ENCODE results near the gene DISC1. TPM values are rescaled to one million over a fixed set of nuclear protein-coding genes. Genes with fewer than 3 reads are reported as not detected.
"Not testable (repeated sequence)": the region's sequence is repeated elsewhere in the genome, so short reads cannot be mapped to it uniquely, and the experiment has no call there.

DISC1 gene
- total and polyA plus RNA-seq, 2 of the 13 experiments (the other 11 are each of a cell fraction or from before 2014, with no cell fraction given) = 4.2 to 4.6 TPM

DNA sequence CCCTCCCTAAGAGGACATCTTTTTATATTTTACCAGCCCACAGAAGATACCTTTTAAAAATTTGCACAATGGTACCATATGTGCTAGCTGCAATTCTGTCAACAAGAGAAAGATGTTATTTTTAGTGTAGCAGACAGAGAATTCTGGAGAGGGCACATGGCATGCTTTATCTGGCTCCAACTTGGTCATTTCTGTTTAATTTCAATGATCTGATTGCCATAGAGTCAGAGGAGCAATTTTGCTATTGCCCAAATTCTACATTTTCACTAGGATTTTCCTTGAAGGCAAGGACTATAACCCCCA, 17.3 kb downstream of the DISC1 start (continued):
- TF ChIP-seq, protein P1, sequence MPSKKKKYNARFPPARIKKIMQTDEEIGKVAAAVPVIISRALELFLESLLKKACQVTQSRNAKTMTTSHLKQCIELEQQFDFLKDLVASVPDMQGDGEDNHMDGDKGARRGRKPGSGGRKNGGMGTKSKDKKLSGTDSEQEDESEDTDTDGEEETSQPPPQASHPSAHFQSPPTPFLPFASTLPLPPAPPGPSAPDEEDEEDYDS (CRISPR knock-in tag; IDR thresholded peaks at IDR 0.05) = no peak
- TF ChIP-seq ZNF75D (CRISPR knock-in tag; IDR thresholded peaks at IDR 0.05; ENCODE audit: borderline replicate concordance) = no peak
- TF ChIP-seq, protein P2, sequence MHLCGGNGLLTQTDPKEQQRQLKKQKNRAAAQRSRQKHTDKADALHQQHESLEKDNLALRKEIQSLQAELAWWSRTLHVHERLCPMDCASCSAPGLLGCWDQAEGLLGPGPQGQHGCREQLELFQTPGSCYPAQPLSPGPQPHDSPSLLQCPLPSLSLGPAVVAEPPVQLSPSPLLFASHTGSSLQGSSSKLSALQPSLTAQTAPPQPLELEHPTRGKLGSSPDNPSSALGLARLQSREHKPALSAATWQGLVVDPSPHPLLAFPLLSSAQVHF (CRISPR knock-in tag; IDR thresholded peaks at IDR 0.05) = no peak
- no peak for TF ChIP-seq MED8 (CRISPR knock-in tag; IDR thresholded peaks at IDR 0.05; ENCODE audit: insufficient replicate concordance)

DNA sequence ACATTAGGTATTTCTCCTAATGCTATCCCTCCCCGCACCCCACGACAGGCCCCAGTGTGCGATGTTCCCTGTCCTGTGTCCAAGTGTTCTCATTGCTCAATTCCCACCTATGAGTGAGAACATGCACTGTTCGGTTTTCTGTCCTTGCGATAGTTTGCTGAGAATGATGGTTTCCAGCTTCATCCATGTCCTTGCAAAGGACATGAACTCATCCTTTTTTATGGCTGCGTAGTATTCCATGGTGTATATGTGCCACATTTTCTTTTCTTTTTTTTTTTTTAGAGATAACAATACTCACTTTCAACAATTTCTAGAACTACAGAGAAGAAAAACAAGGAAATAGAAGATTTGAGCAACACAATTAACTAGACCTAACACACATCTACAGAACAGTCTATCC, 19.0 kb downstream of the DISC1 start:
- H3K36me3 ChIP-seq (replicated peaks in 1 of 2; ENCODE audit: control insufficient read depth in 1 of 2, insufficient read depth in 2 of 2, low read length in 2 of 2); H3K9me3 ChIP-seq (ENCODE audit: low read length); H2AFZ ChIP-seq (ENCODE audit: low read length); BruUV-seq (replicated peaks); H3K9ac ChIP-seq (ENCODE audit: insufficient read depth, low read depth, low read length); H3K4me3 ChIP-seq (replicated peaks in 1 of 3; ENCODE audit: insufficient read depth in 1 of 3, low read depth in 2 of 3, low read length in 3 of 3); H4K20me1 ChIP-seq (ENCODE audit: insufficient read depth, low read length); H3K79me2 ChIP-seq (ENCODE audit: insufficient read depth, low read length); H3K27ac ChIP-seq (ENCODE audit: extremely low read length, insufficient read depth, low read length); CTCF ChIA-PET (ENCODE audit: low intra/inter-chr PET ratio, low total read pairs); H3K27me3 ChIP-seq (ENCODE audit: control insufficient read depth in 1 of 2, insufficient read depth in 2 of 2, low read length in 2 of 2); DNase-seq (ENCODE audit: low spot score); H3K4me1 ChIP-seq (ENCODE audit: insufficient read depth, low read length); ATAC-seq; H3K4me2 ChIP-seq (ENCODE audit: low read depth, low read length); intact Hi-C loops (cut with micrococcal nuclease; ENCODE audit: unreplicated experiment); FAIRE-seq; in situ Hi-C loops (cut with HindIII; ENCODE audit: extremely low pct_ligation_motif_present, low pct_unique_long_range_greater_than_20kb); POLR2A ChIA-PET: not testable (repeated sequence)
- WGBS (ENCODE audit: low lambda C conversion rate) = 94% methylated on average over 6 of the region's 6 CpGs

DNA sequence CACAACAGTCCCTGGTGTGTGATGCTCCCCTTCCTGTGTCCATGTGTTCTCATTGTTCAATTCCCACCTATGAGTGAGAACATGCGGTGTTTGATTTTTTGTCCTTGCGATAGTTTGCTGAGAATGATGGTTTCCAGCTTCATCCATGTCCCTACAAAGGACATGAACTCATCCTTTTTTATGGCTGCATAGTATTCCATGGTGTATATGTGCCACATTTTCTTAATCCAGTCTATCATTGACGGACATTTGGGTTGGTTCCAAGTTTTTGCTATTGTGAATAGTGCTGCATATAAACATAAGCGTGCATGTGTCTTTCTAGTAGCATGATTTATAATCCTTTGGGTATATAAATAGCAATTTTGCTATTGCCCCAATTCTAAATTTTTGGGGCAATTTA, 19.6 kb downstream of the DISC1 start:
- FAIRE-seq; H4K20me1 ChIP-seq (ENCODE audit: insufficient read depth, low read length); H3K27me3 ChIP-seq (ENCODE audit: control insufficient read depth in 1 of 2, insufficient read depth in 2 of 2, low read length in 2 of 2); H3K4me3 ChIP-seq (replicated peaks in 1 of 3; ENCODE audit: insufficient read depth in 1 of 3, low read depth in 2 of 3, low read length in 3 of 3); intact Hi-C loops (cut with micrococcal nuclease; ENCODE audit: unreplicated experiment); CTCF ChIA-PET (ENCODE audit: low intra/inter-chr PET ratio, low total read pairs); DNase-seq (ENCODE audit: low spot score); H3K27ac ChIP-seq (ENCODE audit: extremely low read length, insufficient read depth, low read length); H3K79me2 ChIP-seq (ENCODE audit: insufficient read depth, low read length); H3K9ac ChIP-seq (ENCODE audit: insufficient read depth, low read depth, low read length); H3K9me3 ChIP-seq (ENCODE audit: low read length); H2AFZ ChIP-seq (ENCODE audit: low read length); POLR2A ChIA-PET; H3K4me2 ChIP-seq (ENCODE audit: low read depth, low read length); H3K4me1 ChIP-seq (ENCODE audit: insufficient read depth, low read length); in situ Hi-C loops (cut with HindIII; ENCODE audit: extremely low pct_ligation_motif_present, low pct_unique_long_range_greater_than_20kb); BruUV-seq (replicated peaks); ATAC-seq; H3K36me3 ChIP-seq (replicated peaks in 1 of 2; ENCODE audit: control insufficient read depth in 1 of 2, insufficient read depth in 2 of 2, low read length in 2 of 2): not testable (repeated sequence)
- WGBS (ENCODE audit: low lambda C conversion rate) = 93% methylated on average over 4 of the region's 4 CpGs
